HG03060 (cell line): Measurements from ENCODE around the gene RNU1-3.
"Not testable (repeated sequence)": the region's sequence is repeated elsewhere in the genome, so short reads cannot be mapped to it uniquely, and the experiment has no call there.

Experiments used
- ATAC-seq: cut with Tn5 transposase; IDR thresholded peaks from one replicate; pipeline ENCODE4 v1.9.1; 2021; ENCODE audit warnings: low read depth, moderate number of reproducible peaks; ENCODE audit not compliant: unreplicated experiment

Gene RNU1-3

DNA sequence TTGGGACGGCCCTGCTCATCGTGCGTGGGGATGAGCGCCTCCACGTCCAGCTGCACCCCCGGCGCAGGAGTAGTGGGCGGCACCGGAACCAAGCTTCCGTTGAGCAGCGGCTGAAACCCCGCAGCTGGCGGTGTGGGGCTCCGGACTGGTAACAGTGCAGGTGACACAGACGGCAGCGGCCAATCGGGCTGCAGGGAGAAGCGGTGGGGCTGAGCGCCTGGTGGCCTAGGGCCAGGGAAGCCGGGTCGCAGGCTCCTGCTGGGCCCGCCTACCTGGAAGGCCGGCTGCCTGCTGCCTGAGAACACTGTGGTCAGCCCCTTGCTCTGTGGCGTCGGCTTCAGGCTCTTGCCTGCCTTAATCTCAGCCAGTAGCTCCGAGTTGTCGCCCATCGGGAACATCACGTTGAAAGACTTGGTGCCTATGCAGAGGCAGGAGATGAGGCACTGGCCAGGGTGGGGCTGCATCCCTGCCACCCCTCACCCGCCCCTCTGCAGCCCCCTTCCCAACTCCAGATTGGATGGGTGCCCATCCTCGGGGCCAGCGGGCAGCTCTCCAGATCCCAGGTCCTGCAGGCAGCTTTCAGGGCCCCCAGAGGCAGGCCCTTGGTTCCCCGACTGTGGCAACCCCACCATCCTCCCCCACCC is 29.9 kb upstream of the RNU1-3 start:
- not testable (repeated sequence) for ATAC-seq

GRCh38 chr1:16694308-16694702 is 27.6 kb upstream of the RNU1-3 start:
- not testable (repeated sequence) for ATAC-seq

- ATAC-seq = not testable (repeated sequence)
Observed at GRCh38 chr1:16693449-16694307, 26.9 kb upstream of the RNU1-3 start.

GRCh38 chr1:16692717-16693448 is 26.1 kb upstream of the RNU1-3 start:
- not testable (repeated sequence) for ATAC-seq

DNA sequence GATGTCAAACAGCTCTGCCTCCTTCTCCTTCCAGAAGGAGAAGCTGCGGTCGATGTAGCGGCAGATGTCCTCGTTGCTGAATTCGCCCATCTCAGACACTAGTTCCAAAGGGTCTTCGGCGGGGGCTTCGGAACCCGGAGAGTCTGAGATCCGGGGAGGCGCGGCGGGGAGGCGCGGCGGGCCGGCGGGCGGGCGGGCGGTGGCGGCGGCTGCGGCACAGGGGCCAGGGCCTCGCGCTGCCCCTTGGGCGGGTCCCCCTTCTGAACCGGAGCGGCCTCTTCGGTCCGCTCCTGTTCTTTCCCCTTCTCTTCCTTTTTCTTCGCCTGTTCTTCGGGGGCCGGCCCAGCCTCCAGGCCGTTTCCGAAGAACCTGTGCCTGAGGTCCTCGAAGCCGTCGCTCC is 25.5 kb upstream of the RNU1-3 start:
- not testable (repeated sequence) for ATAC-seq

GRCh38 chr1:16690971-16691682 is 24.4 kb upstream of the RNU1-3 start:
- ATAC-seq = not testable (repeated sequence)

GRCh38 chr1:16687132-16687800 is 20.5 kb upstream of the RNU1-3 start:
- not testable (repeated sequence) for ATAC-seq

DNA sequence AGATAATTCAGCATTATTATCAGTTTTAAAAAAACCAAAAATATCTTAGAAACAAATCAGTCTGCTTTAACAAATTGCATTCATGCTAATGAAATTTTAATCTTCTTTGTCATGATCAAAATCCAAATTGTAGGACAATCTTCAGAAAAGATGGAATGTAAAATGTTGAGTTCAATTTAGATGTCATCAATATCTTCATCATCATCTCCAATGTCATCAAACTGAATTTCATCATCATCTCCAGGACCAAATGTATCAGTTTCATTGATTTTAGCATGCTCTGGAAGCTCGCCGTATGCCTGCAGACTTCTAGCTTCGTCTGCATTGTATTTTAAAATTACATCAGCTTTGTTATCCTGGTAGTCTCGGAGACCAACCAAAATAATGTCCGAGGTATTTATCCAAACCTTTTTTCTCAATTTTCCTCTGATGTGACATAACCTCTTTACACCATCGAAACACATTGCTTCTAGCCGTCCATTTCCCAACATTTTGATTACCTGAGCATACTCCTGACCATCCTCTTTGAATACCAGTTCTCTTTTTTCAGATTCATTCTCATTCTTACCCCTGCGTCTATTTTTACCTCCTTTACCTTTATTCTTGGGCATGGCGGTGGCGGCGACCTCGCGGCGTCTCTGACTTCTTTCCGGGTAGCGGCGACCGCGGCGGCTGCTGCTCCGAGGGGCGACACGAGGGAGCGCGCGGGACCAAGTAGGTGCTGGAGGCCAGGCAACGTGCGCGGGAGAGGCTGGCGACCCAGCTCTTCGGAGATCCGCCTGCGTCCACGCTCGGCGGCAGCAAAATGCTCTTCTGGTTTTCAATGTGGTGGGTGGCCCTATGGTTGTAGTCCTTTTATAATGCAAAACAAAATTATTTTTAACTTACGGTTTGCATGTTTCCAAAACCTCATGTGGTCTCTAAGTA is 19.0 kb upstream of the RNU1-3 start:
- ATAC-seq = not testable (repeated sequence)

GRCh38 chr1:16684738-16685337 is 18.1 kb upstream of the RNU1-3 start:
- ATAC-seq = not testable (repeated sequence)

DNA sequence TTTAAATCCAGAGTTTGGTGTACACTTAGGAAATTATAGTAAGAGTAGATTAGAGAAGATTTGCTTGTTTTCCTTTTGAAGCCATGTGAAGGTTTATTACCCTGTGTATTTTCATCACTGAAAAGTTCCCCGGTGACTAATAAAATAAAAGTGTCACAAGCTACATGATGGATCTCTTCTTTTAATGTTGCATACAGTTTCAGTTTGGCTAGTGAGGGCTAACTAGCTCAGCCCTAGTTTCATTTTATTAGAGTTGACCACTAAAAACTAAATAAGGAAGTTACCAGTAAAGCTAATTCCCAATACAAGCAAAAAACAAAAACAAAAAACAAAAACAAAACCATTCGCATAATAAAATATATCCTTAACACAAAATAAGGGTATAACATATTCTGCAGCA is 17.4 kb upstream of the RNU1-3 start:
- not testable (repeated sequence) for ATAC-seq

- ATAC-seq = not testable (repeated sequence)
Observed at GRCh38 chr1:16682803-16683202, 16.1 kb upstream of the RNU1-3 start.

- not testable (repeated sequence) for ATAC-seq
Observed at GRCh38 chr1:16680366-16680765, 13.6 kb upstream of the RNU1-3 start.

GRCh38 chr1:16677552-16678431 is 11.0 kb upstream of the RNU1-3 start:
- no peak for ATAC-seq

DNA sequence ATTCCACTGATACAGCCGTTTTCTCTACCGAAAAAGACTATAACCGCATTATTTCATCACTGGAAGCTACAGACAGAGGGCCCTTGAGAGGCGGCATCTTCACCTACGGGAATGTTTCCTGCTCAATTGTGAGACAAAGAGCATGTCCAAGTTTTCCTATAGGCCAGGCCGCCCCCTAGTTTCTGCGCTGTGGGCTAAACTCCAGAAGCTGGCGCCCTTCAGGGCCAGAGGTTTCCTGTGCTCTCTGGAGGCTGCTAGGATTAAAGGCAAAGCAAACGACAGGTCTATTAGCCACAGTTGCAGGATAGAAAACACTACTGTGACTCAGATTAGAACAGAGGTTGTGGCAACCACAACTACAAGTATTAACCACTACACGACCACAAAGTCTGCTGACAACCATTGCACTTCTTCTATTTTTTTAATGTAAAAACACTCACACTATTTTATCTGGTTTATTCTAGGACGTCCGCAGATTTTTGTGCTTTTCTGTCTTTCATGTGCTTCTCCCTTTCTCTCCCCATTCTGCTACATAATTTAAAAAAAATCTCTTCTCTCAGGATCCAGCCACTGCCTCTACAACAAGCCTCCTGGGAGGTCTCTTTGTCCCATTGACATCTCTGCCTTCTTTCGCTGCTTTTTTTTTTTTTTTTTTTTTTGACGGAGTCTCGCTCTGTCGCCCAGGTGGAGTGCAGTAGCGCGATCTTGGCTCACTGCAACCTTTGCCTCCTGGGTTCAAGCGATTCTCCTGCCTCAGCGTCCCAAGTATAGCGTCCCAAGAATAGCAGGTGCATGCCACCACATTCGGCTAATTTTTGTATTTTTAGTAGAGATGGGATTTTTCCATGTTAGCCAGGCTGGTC is 10.1 kb upstream of the RNU1-3 start:
- not testable (repeated sequence) for ATAC-seq

DNA sequence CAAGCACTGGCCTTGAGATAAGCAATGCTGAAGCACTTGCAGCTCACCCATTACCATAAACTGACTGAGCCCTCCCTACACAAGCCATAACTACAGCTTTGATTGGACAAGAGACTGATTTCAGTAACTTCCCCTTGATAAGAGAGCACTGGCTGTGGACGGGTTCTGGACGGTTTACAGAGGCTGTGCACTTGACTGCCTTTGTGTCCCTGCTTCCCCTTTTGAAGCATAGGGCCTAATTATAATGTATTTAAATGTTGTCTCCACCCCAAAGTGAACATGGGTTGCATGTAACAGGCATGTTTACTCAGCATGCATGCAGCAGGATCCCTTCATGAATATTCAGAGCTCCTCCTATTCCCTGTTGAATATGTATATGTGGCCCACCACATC is 8.4 kb upstream of the RNU1-3 start:
- not testable (repeated sequence) for ATAC-seq

GRCh38 chr1:16673976-16674375 is 7.2 kb upstream of the RNU1-3 start:
- ATAC-seq = not testable (repeated sequence)

GRCh38 chr1:16665836-16666235 is 912 bp downstream of the RNU1-3 start:
- not testable (repeated sequence) for ATAC-seq
